Common myeloid progenitor, CD34-positive (primary cell): ENCODE data around the gene BNC2.

Experiments
- CTCF ChIA-PET: fragments of 350-600 bp; sonication (Branson Sonifier 250); formaldehyde crosslinking; loops from one replicate; lab custom pipeline; 2021; ENCODE audit warnings: antibody characterized with exemption; lab: Charles Lee
- POLR2A ChIA-PET: fragments of 350-600 bp; sonication (Branson Sonifier 250); formaldehyde crosslinking; loops from one replicate; lab custom pipeline; 2021; ENCODE audit warnings: antibody characterized with exemption; lab: Charles Lee
- DNase-seq, 3 donors: peaks; one replicate each; pipeline versions ENCODE4 v3.0.0 to v3.0.0-alpha.2; 2013
- H3K27ac ChIP-seq, 2 experiments: 1 replicate in 1 of 2; 2 replicates in 1 of 2; pipeline ENCODE4 v1.7.0; 2013; ENCODE audit warnings: inconsistent platforms in 2 of 2, low read length in 2 of 2, mild to moderate bottlenecking in 2 of 2, low read depth in 1 of 2, moderate library complexity in 1 of 2; ENCODE audit not compliant: severe bottlenecking in 2 of 2, insufficient read depth in 1 of 2, poor library complexity in 1 of 2
- H3K27me3 ChIP-seq, 5 experiments: replicated peaks in 2 of 5; 1 replicate in 3 of 5; 2 replicates in 2 of 5; pipeline versions ENCODE4 v1.6.1 to v1.7.0; 2013; ENCODE audit warnings: low read length in 4 of 5, mild to moderate bottlenecking in 2 of 5, moderate library complexity in 2 of 5, inconsistent platforms in 1 of 5; ENCODE audit not compliant: insufficient read depth in 5 of 5, control insufficient read depth in 4 of 5
- H3K36me3 ChIP-seq, 4 experiments: 1 replicate in 2 of 4; 2 replicates in 2 of 4; pipeline versions ENCODE4 v1.6.1 to v1.7.0; 2013; ENCODE audit warnings: low read length in 3 of 4, control low read depth in 1 of 4, mild to moderate bottlenecking in 1 of 4; ENCODE audit not compliant: control insufficient read depth in 4 of 4, insufficient read depth in 4 of 4
- H3K4me1 ChIP-seq, 4 experiments: 1 replicate in 3 of 4; 2 replicates in 1 of 4; pipeline versions ENCODE4 v1.6.1 to v1.7.1; 2013; ENCODE audit warnings: low read length in 3 of 4, mild to moderate bottlenecking in 3 of 4, control low read depth in 1 of 4, inconsistent platforms in 1 of 4, moderate library complexity in 1 of 4; ENCODE audit not compliant: control insufficient read depth in 4 of 4, insufficient read depth in 4 of 4; ENCODE audit errors: control extremely low read depth in 1 of 4
- H3K4me3 ChIP-seq, 7 experiments: 1 replicate in 4 of 7; 2 replicates in 3 of 7; pipeline versions ENCODE4 v1.5.1 to v1.7.0; 2013; ENCODE audit warnings: mild to moderate bottlenecking in 7 of 7, low read length in 6 of 7, moderate library complexity in 6 of 7, inconsistent platforms in 2 of 7, low read depth in 2 of 7, control low read depth in 1 of 7; ENCODE audit not compliant: insufficient read depth in 4 of 7, control insufficient read depth in 1 of 7; ENCODE audit errors: extremely low read depth in 1 of 7
- H3K9me3 ChIP-seq, 5 experiments: 1 replicate in 4 of 5; 2 replicates in 1 of 5; pipeline versions ENCODE4 v1.6.1 to v1.7.1; 2013; ENCODE audit warnings: low read length in 4 of 5, mild to moderate bottlenecking in 2 of 5, inconsistent platforms in 1 of 5, low read depth in 1 of 5, moderate library complexity in 1 of 5; ENCODE audit not compliant: control insufficient read depth in 4 of 5, insufficient read depth in 2 of 5; ENCODE audit errors: control extremely low read depth in 1 of 5
- WGBS: methylation state at CpG from one replicate; pipeline ENCODE4 v1.1.5; 2013; ENCODE audit not compliant: insufficient coverage; 5-methylcytosine and 5-hydroxymethylcytosine counted together

BNC2 gene

DNA sequence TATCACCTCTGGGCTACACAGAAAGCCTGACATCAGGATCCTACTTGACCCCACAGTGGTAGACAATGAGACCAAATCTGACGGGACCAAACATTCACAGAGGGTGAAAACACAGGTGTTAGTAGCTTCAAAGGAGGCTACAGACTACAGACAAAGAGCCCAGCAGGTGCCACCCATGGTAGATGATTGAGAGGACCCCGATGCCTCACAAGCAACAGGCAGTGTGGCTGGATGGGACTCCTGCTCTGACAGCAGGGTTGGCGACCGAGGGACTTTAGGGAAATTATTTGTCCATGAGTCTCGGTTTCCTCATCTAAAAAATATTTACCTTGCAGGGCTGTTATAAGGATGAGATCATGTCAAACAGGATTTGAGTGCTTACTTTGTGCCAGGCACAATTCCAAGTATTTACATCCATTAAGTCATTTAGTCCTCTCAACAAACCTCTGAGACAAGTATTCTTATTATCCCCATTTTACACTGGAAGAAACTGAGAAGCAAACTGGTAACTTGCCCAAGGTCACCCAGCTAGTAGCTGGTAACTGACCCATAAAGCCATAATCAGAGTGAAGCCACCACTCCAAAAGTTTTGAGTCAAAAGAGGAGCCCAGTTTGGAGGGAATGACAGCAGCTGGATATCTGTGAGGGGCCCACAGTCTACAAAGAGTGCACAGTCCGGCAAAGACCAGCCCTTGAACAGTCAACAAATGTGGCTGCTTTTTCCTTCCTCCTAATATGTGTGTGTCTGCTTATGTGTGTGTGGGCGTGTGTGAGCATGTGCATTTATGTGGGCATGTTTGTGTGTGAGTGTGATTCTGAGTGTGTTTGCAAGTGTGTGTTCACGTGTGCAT lies 502.0 kb downstream of the BNC2 start:
- no peak for DNase-seq
- ChIA-PET POLR2A (no interaction called here), CTCF (no interaction called here)
- Histone ChIP-seq H3K9me3 (peaks cover 0 to 2% (median 0%) of the 10 kb centered on the region in 5 experiments), H3K27ac (no peak overlapping the region), H3K4me3 (no peak overlapping the region), H3K27me3 (peaks cover 0 to 1% (median 0%) of the 10 kb centered on the region in 5 experiments), H3K36me3 (no peaks in the 10 kb centered on the region), H3K4me1 (no peaks in the 10 kb centered on the region)
- 97% methylated on average over 6 of the region's 8 CpGs for WGBS

GRCh38 chr9:16367605-16368231 lies 502.8 kb downstream of the BNC2 start:
- ChIA-PET POLR2A (no interaction called here), CTCF (no interaction called here)

GRCh38 chr9:16364347-16364746 lies 506.1 kb downstream of the BNC2 start:
- Histone ChIP-seq H3K4me1 (no peaks in the 10 kb centered on the region), H3K36me3 (no peaks in the 10 kb centered on the region), H3K9me3 (peaks cover 0 to 2% (median 0%) of the 10 kb centered on the region in 5 experiments), H3K27ac (no peak overlapping the region), H3K27me3 (peaks cover 0 to 2% (median 0%) of the 10 kb centered on the region in 5 experiments), H3K4me3 (no peak overlapping the region)
- no peak for DNase-seq
- ChIA-PET CTCF (no interaction called here), POLR2A (no interaction called here)
- WGBS: 97% methylated on average over 6 of the region's 8 CpGs

More at GRCh38 chr9:16367605-16368231, 502.8 kb downstream of the BNC2 start:
- DNase-seq: no peak
- Histone ChIP-seq H3K36me3 (no peaks in the 10 kb centered on the region), H3K4me3 (no peak overlapping the region), H3K27ac (no peak overlapping the region), H3K27me3 (peaks cover 0 to 1% (median 0%) of the 10 kb centered on the region in 5 experiments), H3K9me3 (peaks cover 0 to 2% (median 0%) of the 10 kb centered on the region in 5 experiments), H3K4me1 (no peaks in the 10 kb centered on the region)
- WGBS: 99% methylated on average over 7 of the region's 9 CpGs

DNA sequence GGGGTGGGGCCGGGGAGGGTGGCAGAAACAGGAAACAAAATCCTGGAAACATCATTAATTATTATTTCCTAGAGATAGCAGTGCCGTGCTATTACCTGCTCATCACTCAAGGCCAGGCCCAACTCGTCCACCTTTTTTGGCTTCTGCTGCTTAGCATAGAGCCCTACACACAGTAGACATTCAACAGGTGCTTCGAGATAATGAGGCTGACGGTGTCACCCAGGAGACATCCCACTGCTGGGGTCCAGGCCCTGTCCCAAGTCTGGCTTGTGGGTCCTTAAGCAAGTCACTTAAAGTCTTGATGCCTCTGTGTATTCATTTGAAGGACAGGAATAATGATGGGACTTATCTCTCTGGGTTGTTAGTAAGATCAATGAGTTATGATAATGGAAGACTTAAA lies 506.6 kb downstream of the BNC2 start:
- WGBS: 68% methylated on average over 5 of the region's 5 CpGs

DNA sequence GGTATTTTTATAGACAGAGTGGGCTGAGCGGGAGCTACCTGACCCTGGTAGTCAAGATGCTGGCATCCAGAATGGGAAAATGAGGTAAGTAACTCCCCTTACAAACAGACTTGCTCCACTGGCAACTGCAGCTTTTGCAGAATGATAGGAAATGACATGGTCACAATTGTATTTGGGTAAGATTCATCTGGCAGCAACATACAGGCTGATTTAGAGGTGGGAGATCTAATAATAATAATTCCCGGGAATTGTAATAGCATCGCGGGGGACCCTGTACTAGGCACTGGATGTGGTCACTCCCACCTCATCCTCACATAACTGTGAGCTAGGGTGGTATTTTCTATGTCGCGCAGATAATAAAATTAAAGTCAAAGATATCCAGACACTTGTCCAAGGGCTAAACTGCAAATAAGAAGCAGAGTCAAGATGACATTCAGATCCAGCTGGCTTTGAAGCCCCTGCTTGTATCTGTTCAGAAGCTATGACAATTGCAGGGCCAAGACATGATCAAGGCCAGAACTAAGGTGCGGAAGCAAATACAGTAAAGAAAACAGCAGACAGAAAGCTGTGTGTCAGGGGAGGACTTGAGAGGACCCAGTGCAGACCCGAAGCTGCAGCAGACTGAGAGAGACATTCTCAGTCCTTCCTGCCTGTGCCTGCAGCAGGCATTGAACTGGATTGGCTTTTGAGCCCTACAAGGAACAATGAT lies 507.2 kb downstream of the BNC2 start:
- Histone ChIP-seq H3K36me3 (no peaks in the 10 kb centered on the region), H3K27ac (no peak overlapping the region), H3K4me1 (no peaks in the 10 kb centered on the region), H3K27me3 (peaks cover 0 to 2% (median 0%) of the 10 kb centered on the region in 5 experiments), H3K4me3 (no peak overlapping the region), H3K9me3 (peaks cover 0 to 2% (median 0%) of the 10 kb centered on the region in 5 experiments)
- ChIA-PET CTCF (no interaction called here), POLR2A (no interaction called here)
- 96% methylated on average over 5 of the region's 8 CpGs for WGBS
- DNase-seq: no peak

More for the DNA sequence above, 506.6 kb downstream of the BNC2 start:
- no peak overlapping the region for H3K4me3 ChIP-seq
- ChIA-PET POLR2A (no interaction called here), CTCF (no interaction called here)
- peaks cover 0 to 2% (median 0%) of the 10 kb centered on the region in 5 experiments for H3K27me3 ChIP-seq
- H3K4me1 ChIP-seq: no peaks in the 10 kb centered on the region
- no peak for DNase-seq
- peaks cover 0 to 2% (median 0%) of the 10 kb centered on the region in 5 experiments for H3K9me3 ChIP-seq
- no peaks in the 10 kb centered on the region for H3K36me3 ChIP-seq
- H3K27ac ChIP-seq: no peak overlapping the region

- peaks cover 0 to 2% (median 0%) of the 10 kb centered on the region in 5 experiments for H3K27me3 ChIP-seq
- ChIA-PET POLR2A (no interaction called here), CTCF (no interaction called here)
- no peaks in the 10 kb centered on the region for H3K36me3 ChIP-seq
- H3K4me1 ChIP-seq: no peaks in the 10 kb centered on the region
- no peak overlapping the region for H3K4me3 ChIP-seq
- no peak for DNase-seq
- no peak overlapping the region for H3K27ac ChIP-seq
- H3K9me3 ChIP-seq: peaks cover 0 to 2% (median 0%) of the 10 kb centered on the region in 5 experiments
Measured at GRCh38 chr9:16361939-16362338, 508.5 kb downstream of the BNC2 start.
